HepG2 (cell line): ENCODE data around the gene EGLN2. TPM values are rescaled to one million over a fixed set of nuclear protein-coding genes. Genes with fewer than 3 reads are reported as not detected.
"Not testable (repeated sequence)": the region's sequence is repeated elsewhere in the genome, so short reads cannot be mapped to it uniquely, and the experiment has no call there.

Experiments used
- ATAC-seq: fragments of 200-7000 bp; cut with Tn5 transposase; 3 replicates; pipeline ENCODE4 v1.9.1; 2020; ENCODE audit warnings: mild to moderate bottlenecking, moderate library complexity
- BruUV-seq: library from RNA; stranded (reverse); fragments of 400-500 nt; replicated peaks from 2 replicates; lab custom pipeline; 2021; lab: Mats Ljungman, UMichigan
- CTCF ChIA-PET: fragments of 300-600 bp; formaldehyde crosslinking; extraction: SDS; loops from one replicate; lab custom pipeline; 2021; ENCODE audit warnings: low total read pairs, inconsistent platforms, low intra/inter-chr PET ratio; lab: Yijun Ruan, JAX
- POLR2A ChIA-PET: fragments of 350-600 bp; sonication (Branson Sonifier 250); formaldehyde crosslinking; loops from one replicate; lab custom pipeline; 2020; ENCODE audit warnings: antibody characterized with exemption, inconsistent platforms; lab: Yijun Ruan, JAX
- DNase-seq: peaks from one replicate; pipeline ENCODE4 v3.0.0-alpha.2; 2015; ENCODE audit warnings: low spot score
- FAIRE-seq: peaks from 3 replicates; lab custom pipeline; 2011; peaks lifted over from hg19 to GRCh38; lab: Jason Lieb, UNC
- H2AFZ ChIP-seq: one replicate; pipeline ENCODE4 v1.6.1; 2011; ENCODE audit warnings: low read length, inconsistent platforms
- H3K27ac ChIP-seq: fragments of 300-600 bp; 3 replicates; pipeline ENCODE4 v1.8.0; 2011; ENCODE audit warnings: mixed run types, mild to moderate bottlenecking, mixed read lengths, low read length, inconsistent platforms; ENCODE audit not compliant: insufficient read depth; ENCODE audit errors: extremely low read length
- H3K27me3 ChIP-seq, 2 experiments: fragments of 200-600 bp in 1 of 2; 2 replicates in 1 of 2; 3 replicates in 1 of 2; pipeline versions ENCODE4 v1.6.0 to v1.8.0; 2011; ENCODE audit warnings: low read length in 2 of 2, mild to moderate bottlenecking in 2 of 2, moderate library complexity in 2 of 2, inconsistent platforms in 1 of 2; ENCODE audit not compliant: insufficient read depth in 2 of 2, control insufficient read depth in 1 of 2
- H3K36me3 ChIP-seq, 2 experiments: fragments of 200-600 bp in 1 of 2; replicated peaks in 1 of 2; 2 replicates in 1 of 2; 3 replicates in 1 of 2; pipeline versions ENCODE4 v1.5.1 to v1.8.0; 2011; ENCODE audit warnings: low read length in 2 of 2, inconsistent platforms in 1 of 2; ENCODE audit not compliant: insufficient read depth in 2 of 2, control insufficient read depth in 1 of 2
- H3K4me1 ChIP-seq: 2 replicates; pipeline ENCODE4 v1.5.1; 2012; ENCODE audit warnings: low read length, inconsistent platforms; ENCODE audit not compliant: insufficient read depth
- H3K4me2 ChIP-seq: 2 replicates; pipeline ENCODE4 v1.6.0; 2011; ENCODE audit warnings: low read depth, low read length, inconsistent platforms
- H3K4me3 ChIP-seq, 3 experiments: fragments of 200-600 bp in 1 of 3; sonication (generic), shearing (Covaris generic) in 1 of 3; replicated peaks in 1 of 3; 2 replicates each; pipeline ENCODE4 v1.5.1; 2011 to 2016; ENCODE audit warnings: low read length in 3 of 3, inconsistent platforms in 2 of 3, low read depth in 2 of 3, mild to moderate bottlenecking in 2 of 3, control low read depth in 1 of 3, mixed read lengths in 1 of 3; ENCODE audit not compliant: insufficient read depth in 1 of 3
- H3K79me2 ChIP-seq: one replicate; pipeline ENCODE4 v1.6.1; 2011; ENCODE audit warnings: low read length, inconsistent platforms; ENCODE audit not compliant: insufficient read depth
- H3K9ac ChIP-seq: 2 replicates; pipeline ENCODE4 v1.6.0; 2011; ENCODE audit warnings: mild to moderate bottlenecking, low read depth, low read length, inconsistent platforms; ENCODE audit not compliant: insufficient read depth
- H3K9me3 ChIP-seq: 2 replicates; pipeline ENCODE4 v1.5.1; 2012; ENCODE audit warnings: mild to moderate bottlenecking, low read length
- H4K20me1 ChIP-seq: 2 replicates; pipeline ENCODE4 v1.6.0; 2011; ENCODE audit warnings: inconsistent platforms, mild to moderate bottlenecking, low read length, moderate library complexity; ENCODE audit not compliant: insufficient read depth
- ARID4A ChIP-seq: sonication (generic); formaldehyde crosslinking; IDR thresholded peaks from 2 replicates; pipeline ENCODE4 v1.5.0; 2020; ENCODE audit warnings: mild to moderate bottlenecking, missing genetic modification reagents, borderline replicate concordance
- ONECUT2 ChIP-seq: sonication (generic); formaldehyde crosslinking; IDR thresholded peaks from 2 replicates; pipeline ENCODE4 v1.4.0; 2020; ENCODE audit warnings: missing genetic modification reagents
- PAXIP1 ChIP-seq: sonication (generic); formaldehyde crosslinking; conservative IDR thresholded peaks from 2 replicates; pipeline ENCODE4 v1.4.0; 2020; ENCODE audit warnings: mild to moderate bottlenecking, missing genetic modification reagents, moderate library complexity
- PHF21A ChIP-seq: sonication (generic); formaldehyde crosslinking; IDR thresholded peaks from 2 replicates; pipeline ENCODE4 v1.5.0; 2020; ENCODE audit warnings: mild to moderate bottlenecking, missing genetic modification reagents
- ZMYM4 ChIP-seq: sonication (generic); formaldehyde crosslinking; IDR thresholded peaks from 2 replicates; pipeline ENCODE4 v1.8.1; 2023; ENCODE audit warnings: mild to moderate bottlenecking, missing genetic modification reagents
- WGBS: methylation state at CpG from one replicate; pipeline ENCODE4 v1.1.6; 2017; ENCODE audit warnings: low lambda C conversion rate; 5-methylcytosine and 5-hydroxymethylcytosine counted together
- in situ Hi-C: cut with HindIII; loops from 2 replicates; pipeline ENCODE4 v1.10.0; 2017; ENCODE audit warnings: low pct_unique_long_range_greater_than_20kb; ENCODE audit not compliant: extremely low pct_ligation_motif_present
- intact Hi-C: fragments of 100-400 bp; cut with micrococcal nuclease; formaldehyde crosslinking; loops from one replicate; pipeline ENCODE4 v1.10.0; 2022; ENCODE audit not compliant: unreplicated experiment
- polyA plus RNA-seq, 8 experiments: library from polyadenylated mRNA; depleted of rRNA in 3 of 8; stranded (reverse) in 7 of 8; unstranded in 1 of 8; fragments of >200 nt; fragmentation: Illumina TruSeq in 4 of 8; extraction: Trizol in 4 of 8; gene quantifications; 2 replicates each; pipeline versions ENCODE4 v1.2.1 to v1.2.3, GENCODE V29; 2011 to 2016; ENCODE audit warnings: low read depth in 4 of 8, missing spikeins in 1 of 8, mixed read lengths in 1 of 8; ENCODE audit not compliant: insufficient read depth in 1 of 8
- total RNA-seq, 5 experiments: library from RNA; depleted of rRNA; stranded (reverse); fragments of >200 nt; fragmentation: Illumina TruSeq; extraction: Trizol; gene quantifications; 2 replicates each; pipeline ENCODE4 v1.2.3, GENCODE V29; 2016; ENCODE audit warnings: low read depth in 1 of 5
- TF ChIP-seq, protein P1 (sequence below): sonication (generic); formaldehyde crosslinking; conservative IDR thresholded peaks from 2 replicates; pipeline ENCODE4 v1.8.1; 2023; ENCODE audit warnings: missing genetic modification reagents

EGLN2 gene
- total and polyA plus RNA-seq, 2 of the 13 experiments (the other 11 are each of a cell fraction or from before 2014, with no cell fraction given): 16.5 to 40.8 TPM

DNA sequence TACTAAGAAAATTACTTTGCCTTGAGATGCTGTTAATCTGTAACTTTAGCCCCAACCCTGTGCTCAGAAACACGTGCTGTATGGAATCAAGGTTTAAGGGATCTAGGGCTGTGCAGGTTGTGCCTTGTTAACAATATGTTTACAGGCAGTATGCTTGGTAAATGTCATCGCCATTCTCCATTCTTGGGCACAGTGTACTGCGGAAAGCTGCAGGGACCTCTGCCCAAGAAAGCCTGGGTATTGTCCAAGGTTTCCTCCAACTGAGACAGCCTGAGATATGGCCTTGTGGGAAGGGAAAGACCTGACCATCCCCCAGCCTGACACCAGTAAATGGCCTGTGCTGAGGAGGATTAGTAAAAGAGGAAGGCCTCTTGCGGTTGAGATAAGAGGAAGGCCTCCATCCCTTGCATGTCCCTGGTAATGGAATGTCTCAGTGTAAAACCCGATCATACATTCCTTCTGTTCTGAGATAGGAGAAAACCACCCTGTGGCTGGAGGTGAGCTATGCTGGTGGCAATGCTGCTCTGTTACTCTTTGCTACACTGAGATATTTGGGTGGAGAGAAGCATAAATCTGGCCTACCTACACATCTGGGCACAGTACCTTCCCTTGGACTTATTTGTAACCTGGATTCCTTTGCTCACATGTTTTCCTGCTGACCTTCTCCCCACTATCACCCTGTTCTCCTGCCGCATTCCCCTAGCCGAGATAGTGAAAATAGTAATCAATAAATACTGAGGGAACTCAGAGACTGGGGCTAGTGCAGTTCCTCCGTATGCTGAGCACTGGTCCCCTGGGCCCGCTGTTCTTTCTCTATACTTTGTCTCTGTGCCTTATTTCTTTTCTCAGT lies 23.9 kb downstream of the EGLN2 start:
- H3K9me3 ChIP-seq, DNase-seq, H4K20me1 ChIP-seq, H3K79me2 ChIP-seq, H3K27me3 ChIP-seq, H2AFZ ChIP-seq, in situ Hi-C loops, CTCF ChIA-PET, FAIRE-seq, intact Hi-C loops, H3K36me3 ChIP-seq, BruUV-seq: not testable (repeated sequence)
- ATAC-seq: peak; percentile 6; the same call in 1 of the 3 replicates
- 32% methylated on average over 9 of the region's 9 CpGs for WGBS
- Histone ChIP-seq H3K27ac (peak overlapping the region; percentile 43), H3K4me2 (peak overlapping the region; percentile 73), H3K9ac (peak overlapping the region; percentile 5; the same call in 1 of the 2 replicates), H3K4me1 (peaks cover 28% of the 10 kb centered on the region), H3K4me3 (peak overlapping the region in 1 of 3 experiments; percentile 37; a peak in 1 of 6 replicates)
- POLR2A ChIA-PET: interaction anchor here (1.2 to 1.4 kb wide), 2 partner anchors 9 to 160 kb away, joined by 4 to 6 read pairs; no protein-coding TSS in a partner anchor
- TF ChIP-seq PAXIP1: peak; percentile 38
- 0 out of 2 replicates have a peak, but pooled peaks have one; percentile 31 for TF ChIP-seq PHF21A (CRISPR knock-in tag)
- 0 out of 2 replicates have a peak, but pooled peaks have one; percentile 14 for TF ChIP-seq ZMYM4 (CRISPR knock-in tag)
- TF ChIP-seq ARID4A (CRISPR knock-in tag): 0 out of 2 replicates have a peak, but pooled peaks have one; percentile 2
- peak; percentile 46 for TF ChIP-seq ONECUT2 (CRISPR knock-in tag)
- TF ChIP-seq, protein P1, sequence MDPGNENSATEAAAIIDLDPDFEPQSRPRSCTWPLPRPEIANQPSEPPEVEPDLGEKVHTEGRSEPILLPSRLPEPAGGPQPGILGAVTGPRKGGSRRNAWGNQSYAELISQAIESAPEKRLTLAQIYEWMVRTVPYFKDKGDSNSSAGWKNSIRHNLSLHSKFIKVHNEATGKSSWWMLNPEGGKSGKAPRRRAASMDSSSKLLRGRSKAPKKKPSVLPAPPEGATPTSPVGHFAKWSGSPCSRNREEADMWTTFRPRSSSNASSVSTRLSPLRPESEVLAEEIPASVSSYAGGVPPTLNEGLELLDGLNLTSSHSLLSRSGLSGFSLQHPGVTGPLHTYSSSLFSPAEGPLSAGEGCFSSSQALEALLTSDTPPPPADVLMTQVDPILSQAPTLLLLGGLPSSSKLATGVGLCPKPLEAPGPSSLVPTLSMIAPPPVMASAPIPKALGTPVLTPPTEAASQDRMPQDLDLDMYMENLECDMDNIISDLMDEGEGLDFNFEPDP: 0 out of 2 replicates have a peak, but pooled peaks have one; percentile 75

GRCh38 chr19:40824916-40825315 lies 25.9 kb downstream of the EGLN2 start:
- H3K4me2 ChIP-seq, POLR2A ChIA-PET, H3K36me3 ChIP-seq, H3K27me3 ChIP-seq, H3K27ac ChIP-seq, intact Hi-C loops, H3K79me2 ChIP-seq, BruUV-seq, H3K9ac ChIP-seq, H4K20me1 ChIP-seq, FAIRE-seq, in situ Hi-C loops, CTCF ChIA-PET, H3K9me3 ChIP-seq, H2AFZ ChIP-seq, DNase-seq, ATAC-seq, H3K4me3 ChIP-seq: not testable (repeated sequence)
- WGBS: 92% methylated on average over 5 of the region's 16 CpGs
- peaks cover 28% of the 10 kb centered on the region for H3K4me1 ChIP-seq
